Measurements from ENCODE around the gene MED14. TPM values are rescaled to one million over a fixed set of nuclear protein-coding genes. Genes with fewer than 3 reads are reported as not detected.

The MED14 gene
- total RNA-seq, 1 experiment from 2014 or later: 57.4 TPM

DNA sequence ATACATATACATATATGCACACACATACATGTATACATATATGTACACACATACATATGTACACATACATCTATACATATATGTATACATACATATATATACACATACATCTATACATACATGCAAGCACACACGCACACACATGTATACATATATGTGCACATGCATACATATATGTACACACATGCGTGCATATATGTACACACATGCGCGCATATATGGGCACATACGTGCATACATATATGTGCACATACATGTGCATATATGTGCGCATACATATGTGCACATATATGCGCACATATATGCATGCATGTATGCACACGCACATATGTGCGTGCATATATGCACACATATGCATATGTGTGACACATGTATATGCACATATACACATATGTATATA is 119.4 kb downstream of the MED14 start:
- no peaks in the 10 kb centered on the region for H3K36me3 Mint-ChIP-seq (ENCODE audit: insufficient read depth, unreplicated experiment)
- H3K27ac Mint-ChIP-seq (ENCODE audit: unreplicated experiment): no peak overlapping the region
- CTCF ChIA-PET: no interaction called here
- intact Hi-C loops (cut with micrococcal nuclease; ENCODE audit: unreplicated experiment): no loop called here
- H3K27me3 Mint-ChIP-seq (ENCODE audit: unreplicated experiment): no peaks in the 10 kb centered on the region
- no peaks in the 10 kb centered on the region for H3K9me3 Mint-ChIP-seq (ENCODE audit: low read depth, unreplicated experiment)
- TF ChIP-seq, protein P1, sequence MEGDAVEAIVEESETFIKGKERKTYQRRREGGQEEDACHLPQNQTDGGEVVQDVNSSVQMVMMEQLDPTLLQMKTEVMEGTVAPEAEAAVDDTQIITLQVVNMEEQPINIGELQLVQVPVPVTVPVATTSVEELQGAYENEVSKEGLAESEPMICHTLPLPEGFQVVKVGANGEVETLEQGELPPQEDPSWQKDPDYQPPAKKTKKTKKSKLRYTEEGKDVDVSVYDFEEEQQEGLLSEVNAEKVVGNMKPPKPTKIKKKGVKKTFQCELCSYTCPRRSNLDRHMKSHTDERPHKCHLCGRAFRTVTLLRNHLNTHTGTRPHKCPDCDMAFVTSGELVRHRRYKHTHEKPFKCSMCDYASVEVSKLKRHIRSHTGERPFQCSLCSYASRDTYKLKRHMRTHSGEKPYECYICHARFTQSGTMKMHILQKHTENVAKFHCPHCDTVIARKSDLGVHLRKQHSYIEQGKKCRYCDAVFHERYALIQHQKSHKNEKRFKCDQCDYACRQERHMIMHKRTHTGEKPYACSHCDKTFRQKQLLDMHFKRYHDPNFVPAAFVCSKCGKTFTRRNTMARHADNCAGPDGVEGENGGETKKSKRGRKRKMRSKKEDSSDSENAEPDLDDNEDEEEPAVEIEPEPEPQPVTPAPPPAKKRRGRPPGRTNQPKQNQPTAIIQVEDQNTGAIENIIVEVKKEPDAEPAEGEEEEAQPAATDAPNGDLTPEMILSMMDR (IDR thresholded peaks at IDR 0.05; ENCODE audit: unreplicated experiment): no peak
- no TSS peak for BruUV-seq (replicated peaks)
- no peak overlapping the region for H3K4me3 Mint-ChIP-seq (ENCODE audit: low read depth, unreplicated experiment)
- DNase-seq: no peak
- H3K4me1 Mint-ChIP-seq (ENCODE audit: low read depth, unreplicated experiment): no peaks in the 10 kb centered on the region

- BruUV-seq (replicated peaks): no TSS peak
- no peaks in the 10 kb centered on the region for H3K4me1 Mint-ChIP-seq (ENCODE audit: low read depth, unreplicated experiment)
- H3K27ac Mint-ChIP-seq (ENCODE audit: unreplicated experiment): no peak overlapping the region
- DNase-seq: no peak
- TF ChIP-seq, protein P1 (IDR thresholded peaks at IDR 0.05; ENCODE audit: unreplicated experiment): no peak
- no peak overlapping the region for H3K4me3 Mint-ChIP-seq (ENCODE audit: low read depth, unreplicated experiment)
- H3K9me3 Mint-ChIP-seq (ENCODE audit: low read depth, unreplicated experiment): no peaks in the 10 kb centered on the region
- intact Hi-C loops (cut with micrococcal nuclease; ENCODE audit: unreplicated experiment): no loop called here
- H3K36me3 Mint-ChIP-seq (ENCODE audit: insufficient read depth, unreplicated experiment): no peaks in the 10 kb centered on the region
- CTCF ChIA-PET: no interaction called here
- no peaks in the 10 kb centered on the region for H3K27me3 Mint-ChIP-seq (ENCODE audit: unreplicated experiment)
These were observed 122.8 kb downstream of the MED14 start for GRCh38 chrX:40612511-40612910.

- TF ChIP-seq, protein P1 (IDR thresholded peaks at IDR 0.05; ENCODE audit: unreplicated experiment): no peak
- no peak overlapping the region for H3K27ac Mint-ChIP-seq (ENCODE audit: unreplicated experiment)
- H3K36me3 Mint-ChIP-seq (ENCODE audit: insufficient read depth, unreplicated experiment): no peaks in the 10 kb centered on the region
- H3K27me3 Mint-ChIP-seq (ENCODE audit: unreplicated experiment): no peaks in the 10 kb centered on the region
- CTCF ChIA-PET: no interaction called here
- H3K9me3 Mint-ChIP-seq (ENCODE audit: low read depth, unreplicated experiment): no peaks in the 10 kb centered on the region
- intact Hi-C loops (cut with micrococcal nuclease; ENCODE audit: unreplicated experiment): no loop called here
- no peak overlapping the region for H3K4me3 Mint-ChIP-seq (ENCODE audit: low read depth, unreplicated experiment)
- no peaks in the 10 kb centered on the region for H3K4me1 Mint-ChIP-seq (ENCODE audit: low read depth, unreplicated experiment)
- DNase-seq: no peak
- no TSS peak for BruUV-seq (replicated peaks)
These were observed 128.0 kb downstream of the MED14 start for GRCh38 chrX:40607381-40607780.

DNA sequence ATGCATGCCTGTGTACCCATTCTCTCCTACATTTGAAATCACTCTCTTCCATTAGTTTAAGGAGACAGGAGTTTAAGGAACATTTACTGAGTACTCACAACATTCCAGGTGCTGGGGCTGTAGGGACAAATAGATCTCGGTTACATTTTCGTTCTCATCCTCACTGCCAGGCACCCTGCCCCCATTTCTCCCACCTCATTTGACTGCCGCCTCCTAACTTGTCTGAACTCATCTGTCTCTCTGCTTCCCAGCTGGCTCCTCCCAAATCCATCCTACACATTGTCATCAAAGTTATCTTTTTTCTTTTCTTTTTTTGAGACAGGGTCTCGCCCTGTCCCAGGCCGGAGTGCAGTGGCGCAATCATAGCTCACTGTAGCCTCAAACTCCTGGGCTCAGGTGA is 131.9 kb downstream of the MED14 start:
- TF ChIP-seq, protein P1 (IDR thresholded peaks at IDR 0.05; ENCODE audit: unreplicated experiment): no peak
- Mint-ChIP-seq H3K9me3 (ENCODE audit: low read depth, unreplicated experiment) (no peaks in the 10 kb centered on the region), H3K4me3 (ENCODE audit: low read depth, unreplicated experiment) (no peak overlapping the region), H3K27ac (ENCODE audit: unreplicated experiment) (no peak overlapping the region), H3K36me3 (ENCODE audit: insufficient read depth, unreplicated experiment) (peaks cover 14% of the 10 kb centered on the region), H3K4me1 (ENCODE audit: low read depth, unreplicated experiment) (no peaks in the 10 kb centered on the region), H3K27me3 (ENCODE audit: unreplicated experiment) (no peaks in the 10 kb centered on the region)
- no TSS peak for BruUV-seq (replicated peaks)
- intact Hi-C loops (cut with micrococcal nuclease; ENCODE audit: unreplicated experiment): no loop called here
- CTCF ChIA-PET: no interaction called here
- DNase-seq: no peak

Other genes starting within 250 kb of the MED14 start
- gene ATP6AP2, start 154.6 kb downstream of the MED14 start, total RNA-seq (2022): 157 and 167 TPM in 2 replicates
- gene MPC1L, start 112.1 kb downstream of the MED14 start, total RNA-seq (2022): not detected in 2 replicates
- 14.9 and 18.7 TPM in 2 replicates for gene CXorf38, start 88.0 kb downstream of the MED14 start, total RNA-seq (2022)